Activated naive CD8-positive, alpha-beta T cell treated with anti-CD3 and anti-CD28 coated beads for 36 hours (primary cell): ENCODE data around the gene ERFE. TPM values are rescaled to one million over a fixed set of nuclear protein-coding genes. Genes with fewer than 3 reads are reported as not detected.

Experiments
- DNase-seq: peaks from one replicate; pipeline ENCODE4 v3.0.0; 2021
- H3K27ac Mint-ChIP-seq: one replicate; pipeline ENCODE4 v1.8.0; 2022; ENCODE audit warnings: mild to moderate bottlenecking, moderate library complexity, mixed read lengths
- H3K27me3 Mint-ChIP-seq: one replicate; pipeline ENCODE4 v1.8.0; 2022; ENCODE audit warnings: mild to moderate bottlenecking, mixed read lengths
- H3K36me3 Mint-ChIP-seq: one replicate; pipeline ENCODE4 v1.8.0; 2021; ENCODE audit warnings: mild to moderate bottlenecking, mixed read lengths
- H3K4me1 Mint-ChIP-seq: one replicate; pipeline ENCODE4 v1.8.0; 2021; ENCODE audit warnings: mixed read lengths
- H3K4me3 Mint-ChIP-seq: one replicate; pipeline ENCODE4 v1.8.0; 2022; ENCODE audit warnings: mild to moderate bottlenecking, moderate library complexity, mixed read lengths
- H3K9me3 Mint-ChIP-seq: one replicate; pipeline ENCODE4 v1.8.0; 2022; ENCODE audit warnings: mixed read lengths
- total RNA-seq, 2 experiments: library from RNA; stranded (reverse); gene quantifications; one replicate each; pipeline ENCODE4 v1.2.3, GENCODE V29; 2021

The ERFE gene
- total RNA-seq, 2 experiments from 2014 or later: 0.27 to 0.34 TPM

- H3K9me3 Mint-ChIP-seq: no peaks in the 10 kb centered on the region
- H3K36me3 Mint-ChIP-seq: peaks cover 22% of the 10 kb centered on the region
- no peak overlapping the region for H3K27ac Mint-ChIP-seq
- H3K27me3 Mint-ChIP-seq: no peaks in the 10 kb centered on the region
- no peak for DNase-seq
- no peaks in the 10 kb centered on the region for H3K4me1 Mint-ChIP-seq
- H3K4me3 Mint-ChIP-seq: no peak overlapping the region
Observed at GRCh38 chr2:238174291-238174690, 15.5 kb downstream of the ERFE start.

- Mint-ChIP-seq H3K27me3 (no peaks in the 10 kb centered on the region), H3K4me1 (no peaks in the 10 kb centered on the region), H3K27ac (no peak overlapping the region), H3K36me3 (peaks cover 26% of the 10 kb centered on the region), H3K4me3 (no peak overlapping the region), H3K9me3 (no peaks in the 10 kb centered on the region)
- no peak for DNase-seq
Observed at GRCh38 chr2:238174701-238175100, 15.9 kb downstream of the ERFE start.

GRCh38 chr2:238176613-238177012, 17.8 kb downstream of the ERFE start:
- Mint-ChIP-seq H3K9me3 (no peaks in the 10 kb centered on the region), H3K4me3 (no peak overlapping the region), H3K27me3 (no peaks in the 10 kb centered on the region), H3K36me3 (peaks cover 31% of the 10 kb centered on the region), H3K27ac (no peak overlapping the region), H3K4me1 (no peaks in the 10 kb centered on the region)
- no peak for DNase-seq

GRCh38 chr2:238180554-238180953, 21.8 kb downstream of the ERFE start:
- Mint-ChIP-seq H3K4me1 (peaks cover 11% of the 10 kb centered on the region), H3K27ac (no peak overlapping the region), H3K27me3 (no peaks in the 10 kb centered on the region), H3K36me3 (peaks cover 32% of the 10 kb centered on the region), H3K9me3 (no peaks in the 10 kb centered on the region), H3K4me3 (no peak overlapping the region)
- DNase-seq: no peak

GRCh38 chr2:238182362-238182761, 23.6 kb downstream of the ERFE start:
- peaks cover 11% of the 10 kb centered on the region for H3K4me1 Mint-ChIP-seq

GRCh38 chr2:238183821-238184220, 25.1 kb downstream of the ERFE start:
- no peak for DNase-seq
- Mint-ChIP-seq H3K9me3 (no peaks in the 10 kb centered on the region), H3K27ac (no peak overlapping the region), H3K27me3 (no peaks in the 10 kb centered on the region), H3K4me3 (no peak overlapping the region), H3K4me1 (peaks cover 11% of the 10 kb centered on the region), H3K36me3 (peaks cover 46% of the 10 kb centered on the region)

More at GRCh38 chr2:238182362-238182761, 23.6 kb downstream of the ERFE start:
- Mint-ChIP-seq H3K36me3 (peaks cover 35% of the 10 kb centered on the region), H3K9me3 (no peaks in the 10 kb centered on the region), H3K4me3 (no peak overlapping the region), H3K27ac (no peak overlapping the region), H3K27me3 (no peaks in the 10 kb centered on the region)
- no peak for DNase-seq

- Mint-ChIP-seq H3K4me3 (no peak overlapping the region), H3K36me3 (peaks cover 28% of the 10 kb centered on the region), H3K4me1 (peaks cover 11% of the 10 kb centered on the region), H3K9me3 (no peaks in the 10 kb centered on the region), H3K27me3 (no peaks in the 10 kb centered on the region), H3K27ac (no peak overlapping the region)
- DNase-seq: no peak
Observed at GRCh38 chr2:238187618-238188548, 29.1 kb downstream of the ERFE start.

- DNase-seq: no peak
- H3K4me3 Mint-ChIP-seq: no peak overlapping the region
- peaks cover 19% of the 10 kb centered on the region for H3K36me3 Mint-ChIP-seq
- H3K9me3 Mint-ChIP-seq: no peaks in the 10 kb centered on the region
- H3K4me1 Mint-ChIP-seq: peaks cover under 1% of the 10 kb centered on the region
- no peak overlapping the region for H3K27ac Mint-ChIP-seq
- no peaks in the 10 kb centered on the region for H3K27me3 Mint-ChIP-seq
Observed at GRCh38 chr2:238190445-238190844, 31.7 kb downstream of the ERFE start.

GRCh38 chr2:238202326-238203093, 43.7 kb downstream of the ERFE start:
- peak overlapping the region; percentile 82 for H3K27ac Mint-ChIP-seq
- no peaks in the 10 kb centered on the region for H3K27me3 Mint-ChIP-seq
- peaks cover 28% of the 10 kb centered on the region for H3K36me3 Mint-ChIP-seq
- DNase-seq: no peak
- H3K4me3 Mint-ChIP-seq: peak overlapping the region; percentile 87
- H3K9me3 Mint-ChIP-seq: no peaks in the 10 kb centered on the region
- H3K4me1 Mint-ChIP-seq: peaks cover 45% of the 10 kb centered on the region

GRCh38 chr2:238203094-238203972, 44.6 kb downstream of the ERFE start, which contains the start of gene ILKAP:
Gene ILKAP (minus strand): TSS chr2:238203695. CDS start chr2:238203553, 142 bp downstream.
- H3K4me1 Mint-ChIP-seq: peaks cover 38% of the 10 kb centered on the region
- no peaks in the 10 kb centered on the region for H3K9me3 Mint-ChIP-seq
- H3K27ac Mint-ChIP-seq: peak within 1 kb of the TSS; percentile 85

GRCh38 chr2:238203973-238204683, 45.4 kb downstream of the ERFE start:
- H3K4me3 Mint-ChIP-seq: peak overlapping the region; percentile 78
- H3K4me1 Mint-ChIP-seq: peaks cover 34% of the 10 kb centered on the region
- peaks cover 26% of the 10 kb centered on the region for H3K36me3 Mint-ChIP-seq
- H3K27me3 Mint-ChIP-seq: no peaks in the 10 kb centered on the region
- H3K27ac Mint-ChIP-seq: peak overlapping the region; percentile 85
- H3K9me3 Mint-ChIP-seq: no peaks in the 10 kb centered on the region
- no peak for DNase-seq

More at GRCh38 chr2:238203094-238203972, 44.6 kb downstream of the ERFE start, which contains the start of gene ILKAP:
- Mint-ChIP-seq H3K36me3 (peaks cover 28% of the 10 kb centered on the region), H3K4me3 (peak within 1 kb of the TSS; percentile 87), H3K27me3 (no peaks in the 10 kb centered on the region)
- peak; percentile 95 for DNase-seq

GRCh38 chr2:238207006-238207405, 48.2 kb downstream of the ERFE start:
- Mint-ChIP-seq H3K4me3 (no peak overlapping the region), H3K36me3 (peaks cover 8% of the 10 kb centered on the region), H3K9me3 (no peaks in the 10 kb centered on the region), H3K27ac (no peak overlapping the region), H3K27me3 (no peaks in the 10 kb centered on the region), H3K4me1 (peaks cover 11% of the 10 kb centered on the region)
- no peak for DNase-seq

GRCh38 chr2:238216651-238217184, 57.9 kb downstream of the ERFE start:
- Mint-ChIP-seq H3K4me1 (no peaks in the 10 kb centered on the region), H3K36me3 (no peaks in the 10 kb centered on the region), H3K4me3 (no peak overlapping the region), H3K27ac (no peak overlapping the region), H3K9me3 (no peaks in the 10 kb centered on the region), H3K27me3 (peaks cover 10% of the 10 kb centered on the region)
- DNase-seq: no peak
